Ovary (tissue), 9 donors: Measurements from ENCODE around the gene ZNF664. TPM values are rescaled to one million over a fixed set of nuclear protein-coding genes. Genes with fewer than 3 reads are reported as not detected.

Source experiments
- DNase-seq, 5 donors: peaks; one replicate each; pipeline ENCODE4 v3.0.0-alpha.2; 2019 to 2020
- H3K27ac ChIP-seq, 2 donors: fragments of 200-600 bp; one replicate each; pipeline versions ENCODE4 v1.5.1 to v1.8.0; 2019 to 2022
- H3K27me3 ChIP-seq: fragments of 200-600 bp; one replicate; pipeline ENCODE4 v1.8.0; 2022
- H3K36me3 ChIP-seq: fragments of 200-600 bp; sonication (generic); one replicate; pipeline ENCODE4 v1.5.1; 2019
- H3K4me1 ChIP-seq: one replicate; pipeline ENCODE4 v1.8.1; 2013; ENCODE audit warnings: mild to moderate bottlenecking, moderate library complexity; ENCODE audit not compliant: insufficient read depth
- H3K4me3 ChIP-seq: fragments of 200-600 bp; sonication (generic); one replicate; pipeline ENCODE4 v1.5.1; 2017
- H3K9me3 ChIP-seq, 2 donors: fragments of 200-600 bp in 1 of 2; sonication (generic) in 1 of 2; one replicate each; pipeline versions ENCODE4 v1.5.1 to v1.8.1; 2013 to 2019; ENCODE audit warnings: mild to moderate bottlenecking in 1 of 2, moderate library complexity in 1 of 2
- EP300 ChIP-seq: sonication (generic); formaldehyde crosslinking; IDR thresholded peaks from one replicate; pipeline ENCODE4 v1.6.1; 2017; ENCODE audit warnings: antibody characterized with exemption
- POLR2A ChIP-seq: fragments of 450-650 bp; IDR thresholded peaks from one replicate; pipeline ENCODE4 v1.6.1; 2017; ENCODE audit warnings: antibody characterized with exemption, mild to moderate bottlenecking, moderate library complexity
- WGBS, 3 donors: extraction: QIAGEN DNeasy Blood & Tissue Kit in 1 of 3; methylation state at CpG; one replicate each; pipeline versions ENCODE4 v1.1.5 to v1.1.7; 2013 to 2017; 5-methylcytosine and 5-hydroxymethylcytosine counted together
- intact Hi-C, 4 donors: fragments of 100-400 bp; cut with DNase I; formaldehyde crosslinking; loops; one replicate each; pipeline versions ENCODE4 v1.11.0 to v1.15.1; 2022 to 2023
- polyA plus RNA-seq, 2 donors: library from polyadenylated mRNA; stranded (reverse); fragments of 200-250 nt in 1 of 2; fragments of 350-450 nt in 1 of 2; fragmentation: Illumina TruSeq in 1 of 2; extraction: RNeasy Lipid Tissue Mini Kit (QIAGEN cat#74804) in 1 of 2; gene quantifications; one replicate each; pipeline ENCODE4 v1.2.3, GENCODE V29; 2013 to 2014
- total RNA-seq, 7 donors: library from RNA; depleted of rRNA in 2 of 7; stranded (reverse); fragments of >200 nt in 2 of 7; fragmentation: NEBNext Ultra II Directional in 3 of 7; extraction: Animal tissue kit (Norgen Biotek cat#: 25700) in 3 of 7; gene quantifications; one replicate each; pipeline versions ENCODE4 v1.1.0 to v1.2.4, GENCODE V29; 2016 to 2023
- TF ChIP-seq, protein P1 (sequence below), 3 donors: fragments of 450-650 bp in 2 of 3; fragments of 200-600 bp in 1 of 3; IDR thresholded peaks; one replicate each; pipeline versions ENCODE4 v1.5.1 to v1.8.0; 2016 to 2022; ENCODE audit warnings: antibody characterized with exemption in 3 of 3, mild to moderate bottlenecking in 1 of 3
- donor health status: DM: no; HTN: no; CAD: no; lungs with moderate emphysema.
- donor health status: DM: no; HTN: no; CAD: no.
- donor health status: Bipolar disorder and iron deficiency.
- donor health status: DM: yes; HTN: yes; CAD: no.
- donor health status: DM: no; HTN: no; CAD: no.
- donor health status: DM: yes; HTN: yes; CAD: no.

ZNF664 gene
- total and polyA plus RNA-seq, 9 donors: 33.5 to 74.7 (median 58.6) TPM

DNA sequence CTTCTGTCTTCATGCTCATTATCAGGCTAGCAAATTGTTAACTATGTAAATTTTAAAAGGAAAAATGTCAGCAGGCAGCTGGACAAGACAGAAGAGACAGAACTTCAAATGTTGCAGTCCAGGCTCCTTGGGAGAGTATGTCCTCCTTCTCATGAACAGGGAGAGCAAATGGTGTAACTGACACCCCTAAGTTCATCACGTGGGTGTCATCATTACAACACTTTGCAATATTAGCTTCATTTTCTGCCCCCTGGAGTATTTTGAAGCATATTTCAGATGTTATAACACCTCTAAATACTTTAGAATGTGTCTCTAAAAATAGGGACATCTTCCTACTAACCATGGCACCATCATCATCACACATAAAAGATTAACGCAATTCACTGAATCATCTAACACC lies 62.1 kb downstream of the ZNF664 start:
- DNase-seq: no peak
- no peaks in the 10 kb centered on the region for H3K4me1 ChIP-seq
- H3K36me3 ChIP-seq: no peaks in the 10 kb centered on the region
- no peak overlapping the region for H3K27ac ChIP-seq
- H3K27me3 ChIP-seq: no peaks in the 10 kb centered on the region
- no peak overlapping the region for H3K4me3 ChIP-seq
- intact Hi-C loops: loop anchor here in 2 of 4 donors (5.0 to 10.0 kb wide), 2 partner anchors 737 to 880 kb away; partner anchors contain the start of gene UBC (in 1 of the 2)
- TF ChIP-seq, protein P1, sequence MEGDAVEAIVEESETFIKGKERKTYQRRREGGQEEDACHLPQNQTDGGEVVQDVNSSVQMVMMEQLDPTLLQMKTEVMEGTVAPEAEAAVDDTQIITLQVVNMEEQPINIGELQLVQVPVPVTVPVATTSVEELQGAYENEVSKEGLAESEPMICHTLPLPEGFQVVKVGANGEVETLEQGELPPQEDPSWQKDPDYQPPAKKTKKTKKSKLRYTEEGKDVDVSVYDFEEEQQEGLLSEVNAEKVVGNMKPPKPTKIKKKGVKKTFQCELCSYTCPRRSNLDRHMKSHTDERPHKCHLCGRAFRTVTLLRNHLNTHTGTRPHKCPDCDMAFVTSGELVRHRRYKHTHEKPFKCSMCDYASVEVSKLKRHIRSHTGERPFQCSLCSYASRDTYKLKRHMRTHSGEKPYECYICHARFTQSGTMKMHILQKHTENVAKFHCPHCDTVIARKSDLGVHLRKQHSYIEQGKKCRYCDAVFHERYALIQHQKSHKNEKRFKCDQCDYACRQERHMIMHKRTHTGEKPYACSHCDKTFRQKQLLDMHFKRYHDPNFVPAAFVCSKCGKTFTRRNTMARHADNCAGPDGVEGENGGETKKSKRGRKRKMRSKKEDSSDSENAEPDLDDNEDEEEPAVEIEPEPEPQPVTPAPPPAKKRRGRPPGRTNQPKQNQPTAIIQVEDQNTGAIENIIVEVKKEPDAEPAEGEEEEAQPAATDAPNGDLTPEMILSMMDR (IDR thresholded peaks at IDR 0.05): no peak
- no peak for TF ChIP-seq POLR2A
- TF ChIP-seq EP300: no peak
- no peaks in the 10 kb centered on the region for H3K9me3 ChIP-seq
- 65 to 72% (median 69%) methylated on average over 2 of the region's 2 CpGs for WGBS, 3 donors

DNA sequence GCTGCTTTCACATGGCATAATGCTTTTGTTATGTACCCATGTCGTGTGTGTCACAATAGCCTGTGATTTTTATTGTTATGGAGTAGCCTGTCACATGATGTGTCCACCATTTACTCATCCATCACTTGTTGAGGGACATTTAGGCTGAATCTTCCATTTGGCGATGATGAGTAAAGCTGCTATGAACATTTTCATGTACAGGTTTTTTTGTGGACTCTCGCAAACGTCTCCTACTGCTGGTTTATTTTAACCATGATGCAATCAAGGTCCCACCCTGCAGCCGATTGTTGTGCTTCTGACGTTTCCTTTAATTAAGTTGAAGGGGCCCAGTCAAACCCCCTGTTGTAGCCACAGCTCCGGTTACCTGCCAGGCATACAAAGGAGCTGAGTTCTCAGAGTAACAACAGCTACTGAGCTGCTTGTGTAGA lies 63.2 kb downstream of the ZNF664 start:
- TF ChIP-seq, protein P1 (IDR thresholded peaks at IDR 0.05): no peak
- TF ChIP-seq POLR2A: no peak
- TF ChIP-seq EP300: no peak
- no peaks in the 10 kb centered on the region for H3K4me1 ChIP-seq
- H3K27me3 ChIP-seq: no peaks in the 10 kb centered on the region
- 56 to 61% (median 58%) methylated on average over 7 of the region's 7 CpGs for WGBS, 3 donors
- no peaks in the 10 kb centered on the region for H3K36me3 ChIP-seq
- intact Hi-C loops: loop anchor here in 3 of 4 donors (2.0 to 10.0 kb wide), 3 partner anchors 731 to 879 kb away; partner anchors contain the start of gene UBC (in 1 of the 3)
- H3K4me3 ChIP-seq: no peak overlapping the region
- H3K9me3 ChIP-seq: no peaks in the 10 kb centered on the region
- no peak for DNase-seq
- H3K27ac ChIP-seq: no peak overlapping the region

DNA sequence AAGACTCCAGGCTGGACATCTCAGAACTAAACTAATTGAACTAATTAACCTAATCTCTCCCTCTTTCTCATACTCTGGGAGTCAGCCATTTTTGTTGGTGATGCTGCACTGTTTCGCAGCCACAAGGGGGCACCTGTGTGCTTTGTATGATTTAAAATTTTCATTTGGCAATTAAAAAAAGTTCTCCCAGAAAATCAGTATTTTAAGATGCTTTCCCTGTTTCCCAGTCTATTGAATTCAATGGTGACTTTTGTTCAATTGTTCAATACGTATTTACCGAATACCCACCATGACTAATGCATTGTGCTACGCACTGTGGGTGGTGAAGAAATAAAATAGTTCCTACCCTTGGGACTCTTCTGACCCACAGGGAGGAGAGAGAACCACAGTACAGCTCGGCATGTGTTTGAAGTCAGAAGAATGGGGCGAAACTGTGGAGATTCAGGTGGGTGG lies 63.7 kb downstream of the ZNF664 start:
- WGBS, 3 donors: 32 to 34% (median 34%) methylated on average over 6 of the region's 6 CpGs
- TF ChIP-seq EP300: no peak
- TF ChIP-seq, protein P1 (IDR thresholded peaks at IDR 0.05): peak; percentile 85 to 89 (median 89)
- Histone ChIP-seq H3K9me3 (no peaks in the 10 kb centered on the region), H3K4me1 (no peaks in the 10 kb centered on the region), H3K27ac (no peak overlapping the region), H3K4me3 (no peak overlapping the region), H3K27me3 (no peaks in the 10 kb centered on the region), H3K36me3 (no peaks in the 10 kb centered on the region)
- intact Hi-C loops: loop anchor here in 3 of 4 donors (2.0 to 10.0 kb wide), 3 partner anchors 730 to 878 kb away; partner anchors contain the start of gene UBC (in 1 of the 3)
- DNase-seq: peak in 4 of 5 donors; percentile 62 to 72 (median 66)

DNA sequence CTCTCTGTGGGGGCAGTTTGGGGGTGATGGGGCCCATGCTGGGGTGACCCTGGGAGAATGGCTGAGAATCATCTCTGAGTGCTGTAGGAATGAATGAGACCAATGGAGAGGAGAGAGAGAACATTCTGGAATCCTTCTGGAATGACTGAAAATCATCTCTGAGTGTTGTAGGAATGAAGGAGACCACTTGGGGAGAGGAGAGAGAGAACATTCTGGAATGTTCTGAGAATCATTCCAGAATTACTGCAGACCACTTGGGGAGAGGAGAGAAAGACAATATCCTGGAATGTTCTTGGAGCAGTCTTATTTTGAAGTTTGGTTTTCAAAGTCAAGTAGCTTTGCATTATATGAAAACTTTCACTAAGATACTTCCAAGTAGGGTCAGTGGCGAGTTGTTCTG lies 64.3 kb downstream of the ZNF664 start:
- 95 to 100% (median 98%) methylated on average over 1 of the region's 1 CpG for WGBS, 3 donors

More for the DNA sequence above, 64.3 kb downstream of the ZNF664 start:
- no peaks in the 10 kb centered on the region for H3K9me3 ChIP-seq
- H3K4me3 ChIP-seq: no peak overlapping the region
- no peaks in the 10 kb centered on the region for H3K27me3 ChIP-seq
- DNase-seq: no peak
- intact Hi-C loops: loop anchor here in 3 of 4 donors (2.0 to 10.0 kb wide), 3 partner anchors 729 to 877 kb away; partner anchors contain the start of gene UBC (in 1 of the 3)
- no peaks in the 10 kb centered on the region for H3K4me1 ChIP-seq
- H3K36me3 ChIP-seq: no peaks in the 10 kb centered on the region
- H3K27ac ChIP-seq: no peak overlapping the region
- TF ChIP-seq EP300: no peak
- TF ChIP-seq POLR2A: no peak
- TF ChIP-seq, protein P1 (IDR thresholded peaks at IDR 0.05): no peak
